VCaP (cell line): ENCODE data around the gene LSG1.

Experiments used
- H3K27ac ChIP-seq: fragments of 450-650 bp; 2 replicates; pipeline ENCODE4 v1.5.1; 2017
- CTCF ChIP-seq: fragments of 450-650 bp; conservative IDR thresholded peaks from 2 replicates; pipeline ENCODE4 v1.5.1; 2017; ENCODE audit warnings: mild to moderate bottlenecking, moderate library complexity

LSG1 gene

GRCh38 chr3:194617143-194617671 lies 54.8 kb downstream of the LSG1 start:
- H3K27ac ChIP-seq: no peak overlapping the region
- TF ChIP-seq CTCF: no peak

GRCh38 chr3:194615226-194615625 lies 56.8 kb downstream of the LSG1 start:
- no peak for TF ChIP-seq CTCF
- H3K27ac ChIP-seq: no peak overlapping the region

DNA sequence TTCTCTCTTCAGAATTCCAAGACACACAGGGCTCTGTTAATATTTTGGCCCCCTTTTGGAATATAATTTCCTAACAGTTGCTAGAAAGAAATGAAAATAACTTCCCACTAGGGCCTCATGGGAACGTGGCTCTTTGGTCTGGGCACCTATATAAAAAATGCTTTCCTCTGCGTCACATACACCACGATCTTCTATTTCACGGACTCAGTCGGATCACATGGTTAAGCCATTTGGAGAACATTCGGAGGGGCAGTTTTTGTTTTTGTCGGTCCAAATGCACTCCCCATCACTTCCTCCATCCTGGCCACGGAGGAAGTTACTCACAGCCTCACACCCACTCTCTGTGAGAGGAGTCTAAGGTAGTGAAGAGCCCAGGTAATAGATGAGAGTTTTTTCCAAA lies 59.8 kb downstream of the LSG1 start:
- no peak overlapping the region for H3K27ac ChIP-seq
- no peak for TF ChIP-seq CTCF

DNA sequence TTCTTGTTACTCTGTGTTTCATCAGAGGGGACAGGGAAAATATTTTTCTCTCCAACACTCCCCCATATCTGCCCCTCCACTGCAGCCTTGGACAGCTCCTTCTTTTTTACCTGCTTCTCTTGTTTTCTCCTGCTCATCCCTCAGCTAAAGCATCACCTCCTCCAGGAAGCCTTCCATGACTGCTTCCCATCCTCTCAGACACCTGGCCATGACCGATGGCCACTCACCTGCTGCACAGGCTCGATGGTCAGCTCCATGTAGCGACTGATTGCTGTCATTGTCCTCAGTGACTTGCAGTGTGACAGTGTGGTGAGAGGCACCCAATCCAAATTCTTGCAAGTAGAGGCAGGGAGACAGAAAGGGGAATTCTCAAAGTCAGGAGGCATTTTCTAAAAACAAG lies 61.3 kb downstream of the LSG1 start:
- TF ChIP-seq CTCF: no peak
- H3K27ac ChIP-seq: no peak overlapping the region

- TF ChIP-seq CTCF: no peak
- no peak overlapping the region for H3K27ac ChIP-seq
Measured at GRCh38 chr3:194609601-194610000, 62.4 kb downstream of the LSG1 start.

DNA sequence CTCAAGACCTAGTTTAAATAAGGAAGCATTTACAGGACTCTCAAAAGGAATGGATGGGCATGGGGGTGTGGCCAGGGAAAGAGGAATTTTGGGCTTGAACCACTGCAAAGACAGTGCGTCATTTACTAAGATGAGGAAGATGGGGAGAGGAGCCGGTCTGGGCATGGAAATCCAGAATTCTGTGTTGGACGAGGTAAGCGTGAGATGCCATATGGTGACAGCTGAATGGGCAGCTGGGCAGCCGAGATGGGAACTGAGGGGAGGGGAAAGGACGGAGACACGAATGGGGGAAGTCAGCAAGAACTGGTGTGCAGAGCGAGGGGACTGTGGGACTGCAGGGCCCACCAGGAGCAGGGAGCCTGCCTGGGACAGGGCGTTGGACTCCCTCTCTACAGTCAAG lies 63.0 kb downstream of the LSG1 start:
- TF ChIP-seq CTCF: no peak

GRCh38 chr3:194607592-194608389 lies 64.2 kb downstream of the LSG1 start:
- TF ChIP-seq CTCF: no peak
- H3K27ac ChIP-seq: no peak overlapping the region

More for the DNA sequence above, 63.0 kb downstream of the LSG1 start:
- no peak overlapping the region for H3K27ac ChIP-seq
